GM18511 (cell line): ENCODE data around the gene NLRP8.
"Not testable (repeated sequence)": the region's sequence is repeated elsewhere in the genome, so short reads cannot be mapped to it uniquely, and the experiment has no call there.

Experiments
- ATAC-seq: cut with Tn5 transposase; IDR thresholded peaks from one replicate; pipeline ENCODE4 v1.9.1; 2021; ENCODE audit warnings: mild to moderate bottlenecking, moderate library complexity; ENCODE audit not compliant: unreplicated experiment

Gene NLRP8

DNA sequence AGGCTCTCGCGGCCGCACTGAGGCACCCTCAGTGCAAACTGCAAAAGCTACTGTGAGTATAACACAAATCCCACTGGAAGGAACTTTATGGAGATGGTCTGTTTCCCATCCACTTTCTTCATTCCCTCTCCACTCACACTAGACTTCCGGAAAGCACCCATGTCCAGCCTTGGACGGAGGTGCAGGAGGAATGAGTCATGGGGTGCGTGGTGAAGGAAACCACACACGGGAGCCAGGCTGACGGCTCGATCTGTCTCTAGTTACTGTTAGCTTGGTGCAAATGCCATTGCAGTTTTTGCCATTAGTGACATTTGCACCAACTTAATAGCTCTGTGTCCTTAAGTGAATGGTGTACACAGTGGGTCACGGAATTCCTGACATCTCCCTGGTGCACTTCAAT, 14.6 kb downstream of the NLRP8 start:
- ATAC-seq = no peak

DNA sequence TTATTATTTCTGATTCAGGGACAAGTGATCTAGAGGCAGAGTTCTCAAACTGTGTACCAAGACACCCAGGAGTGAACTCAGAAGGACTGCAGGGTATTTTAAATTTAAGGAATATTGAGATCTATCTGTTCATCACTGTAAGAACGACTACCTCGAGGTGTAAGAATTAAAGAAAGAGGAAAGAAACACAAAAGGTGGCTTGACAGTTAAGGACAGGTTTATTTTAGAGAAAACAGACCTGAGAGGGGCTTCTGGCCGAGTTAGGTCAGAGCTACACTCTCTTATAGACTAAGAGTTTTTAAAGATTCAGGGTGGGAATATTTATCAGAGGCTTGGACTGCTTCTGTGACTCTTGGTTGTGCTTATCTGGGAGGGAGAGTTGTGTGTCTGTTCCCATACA, 26.4 kb downstream of the NLRP8 start:
- ATAC-seq = no peak

DNA sequence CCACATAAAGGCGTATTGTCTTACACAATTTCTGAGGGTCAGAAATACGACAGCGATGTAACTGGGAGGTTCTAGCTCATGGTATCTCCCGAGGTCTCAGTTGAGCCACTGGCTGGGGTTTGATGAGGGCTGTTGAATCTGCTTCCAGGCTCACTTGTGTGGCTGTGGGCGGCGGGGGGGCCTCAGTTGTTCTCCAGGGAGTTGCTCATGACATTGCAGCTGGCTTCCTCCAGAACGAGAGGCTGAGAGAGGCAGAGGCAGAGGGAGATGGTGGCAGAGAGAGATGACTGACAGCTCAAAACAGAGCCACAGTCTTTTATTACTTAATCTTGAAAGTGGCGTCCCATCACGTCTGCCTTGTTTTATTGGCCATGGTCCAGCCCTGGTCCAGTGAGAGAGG, 32.8 kb downstream of the NLRP8 start:
- ATAC-seq = no peak

DNA sequence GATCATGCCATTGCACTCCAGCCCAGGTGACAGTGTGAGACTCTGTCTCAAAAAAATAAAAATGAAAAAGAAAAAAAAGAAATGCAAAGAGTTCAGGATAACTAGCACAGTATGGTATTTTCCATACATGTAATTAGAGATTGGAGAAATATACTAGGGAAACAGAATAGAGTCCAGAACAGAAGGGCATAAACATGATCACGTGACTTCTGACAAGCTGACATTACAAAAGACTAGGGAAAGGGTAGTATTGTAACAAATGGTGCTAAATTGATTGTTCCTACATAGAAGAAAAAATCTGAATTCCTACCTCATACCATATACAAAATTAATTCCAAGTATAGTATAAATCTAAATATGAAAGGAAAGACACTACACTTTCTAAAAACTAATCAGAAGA, 37.6 kb downstream of the NLRP8 start:
- ATAC-seq = no peak

DNA sequence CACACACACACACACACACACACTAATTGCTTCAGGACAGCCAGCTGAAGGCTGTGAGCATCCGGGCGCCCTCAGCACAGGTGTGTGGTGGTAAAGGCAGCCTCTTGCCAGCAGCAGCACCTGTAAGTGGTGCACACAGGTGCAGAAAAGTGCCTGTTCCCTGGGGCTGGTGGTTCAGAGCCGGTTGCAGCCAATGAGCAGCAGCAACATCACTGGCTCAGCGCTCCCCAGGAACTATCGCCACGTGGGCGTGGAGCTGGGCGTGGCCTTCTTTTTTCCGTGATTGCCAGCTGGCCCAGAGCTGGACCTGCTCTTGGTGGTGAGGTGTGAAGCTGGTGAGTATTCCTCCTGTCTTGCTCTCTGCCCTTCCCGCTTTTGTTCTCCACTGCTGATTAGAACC, 38.9 kb downstream of the NLRP8 start, which contains the start of gene NLRP5:
Gene NLRP5 (plus strand): TSS at position 289 of the 400 bp plus-strand sequence.
- no peak for ATAC-seq

DNA sequence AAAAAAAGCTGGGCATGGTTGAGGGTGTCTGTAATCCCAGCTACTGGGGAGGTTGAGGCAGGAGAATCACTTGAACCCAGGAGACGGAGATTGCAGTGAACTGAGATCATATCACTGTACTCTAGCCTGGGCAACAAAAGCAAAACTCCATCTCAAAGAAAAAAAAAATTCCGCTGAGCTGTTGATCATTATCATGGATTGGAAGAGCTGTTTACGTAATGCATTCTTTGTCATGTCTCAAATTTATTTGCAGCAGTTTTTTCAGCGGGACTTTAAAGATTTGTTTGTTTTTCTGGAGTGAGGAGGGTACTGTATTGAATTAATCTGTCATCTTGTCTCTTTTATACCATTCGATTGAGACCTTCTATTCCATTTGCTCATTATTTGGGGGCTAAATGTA, 43.2 kb downstream of the NLRP8 start:
- no peak for ATAC-seq

DNA sequence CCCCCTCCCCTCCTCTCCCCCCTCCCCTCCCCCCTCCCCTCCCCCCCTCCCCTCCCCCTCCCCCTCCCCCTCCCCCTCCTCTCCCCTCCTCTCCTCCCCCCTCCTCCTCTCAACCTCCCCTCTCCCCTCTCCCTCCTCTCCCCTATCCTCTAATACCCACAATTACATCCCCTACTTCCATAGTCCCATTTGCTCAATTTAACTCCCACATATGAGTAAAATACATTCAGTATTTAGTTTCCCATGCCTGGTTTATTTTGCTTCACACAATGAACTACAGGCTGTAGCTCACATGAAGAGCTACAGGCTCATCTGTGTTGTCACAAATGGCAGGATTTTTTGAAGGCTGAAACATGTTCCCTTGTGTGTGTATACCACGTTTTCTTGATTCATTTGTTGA, 45.9 kb downstream of the NLRP8 start:
- ATAC-seq = no peak

DNA sequence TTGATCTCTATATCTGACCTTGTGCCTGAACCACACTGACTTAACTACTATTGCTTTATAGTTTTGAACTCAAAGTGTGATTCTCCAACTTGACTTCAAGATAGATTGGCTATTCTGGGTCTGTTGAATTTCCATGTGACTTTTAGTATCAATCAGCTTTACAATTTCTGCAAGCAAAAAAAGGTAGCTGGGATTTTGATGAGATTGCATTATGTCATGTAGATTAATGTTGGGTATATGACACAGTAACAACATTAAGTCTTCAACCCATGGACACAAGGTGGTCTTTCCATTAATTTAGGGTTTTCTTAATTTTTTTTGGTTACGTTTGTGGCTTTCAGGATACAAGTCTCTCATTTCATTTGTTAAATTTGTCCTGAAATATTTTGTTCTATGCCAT, 67.1 kb downstream of the NLRP8 start:
- ATAC-seq = no peak

DNA sequence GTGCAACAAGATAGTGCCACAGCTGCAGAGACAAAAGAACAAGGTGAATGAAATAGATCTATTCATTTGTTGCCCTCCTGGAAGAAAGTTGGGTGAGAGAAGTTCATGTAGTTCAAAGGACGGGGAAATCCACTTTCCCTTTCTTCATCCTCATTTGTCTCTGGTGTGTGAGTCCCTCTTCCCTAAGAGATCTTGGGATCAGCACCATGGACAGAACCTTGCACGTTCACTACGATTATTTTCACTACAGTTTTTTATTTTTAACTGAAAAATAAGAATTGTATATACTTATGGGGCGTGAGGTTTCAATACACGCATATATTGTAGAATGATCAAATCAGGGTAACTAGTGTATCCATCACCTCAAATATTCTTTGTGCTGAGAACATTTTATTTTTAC, 68.1 kb downstream of the NLRP8 start:
- no peak for ATAC-seq

DNA sequence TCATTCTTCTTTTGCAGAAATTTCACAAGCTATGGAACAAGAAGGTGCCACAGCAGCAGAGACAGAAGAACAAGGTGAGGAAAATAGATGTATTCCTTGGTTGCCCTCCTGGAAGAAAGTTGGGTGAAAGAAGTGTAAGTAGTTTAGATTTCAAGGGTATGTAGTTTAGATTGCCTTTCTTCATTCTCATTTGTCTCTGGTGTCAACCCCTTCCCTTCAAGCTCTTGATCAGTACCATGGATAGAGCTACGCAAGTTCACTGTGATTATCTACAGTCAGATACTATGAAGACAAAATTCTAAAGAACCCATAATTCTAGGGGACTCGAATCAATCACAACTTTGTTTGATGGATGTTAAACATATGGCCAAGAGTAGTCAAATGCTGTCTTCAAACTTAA, 71.7 kb downstream of the NLRP8 start:
- ATAC-seq = not testable (repeated sequence)

DNA sequence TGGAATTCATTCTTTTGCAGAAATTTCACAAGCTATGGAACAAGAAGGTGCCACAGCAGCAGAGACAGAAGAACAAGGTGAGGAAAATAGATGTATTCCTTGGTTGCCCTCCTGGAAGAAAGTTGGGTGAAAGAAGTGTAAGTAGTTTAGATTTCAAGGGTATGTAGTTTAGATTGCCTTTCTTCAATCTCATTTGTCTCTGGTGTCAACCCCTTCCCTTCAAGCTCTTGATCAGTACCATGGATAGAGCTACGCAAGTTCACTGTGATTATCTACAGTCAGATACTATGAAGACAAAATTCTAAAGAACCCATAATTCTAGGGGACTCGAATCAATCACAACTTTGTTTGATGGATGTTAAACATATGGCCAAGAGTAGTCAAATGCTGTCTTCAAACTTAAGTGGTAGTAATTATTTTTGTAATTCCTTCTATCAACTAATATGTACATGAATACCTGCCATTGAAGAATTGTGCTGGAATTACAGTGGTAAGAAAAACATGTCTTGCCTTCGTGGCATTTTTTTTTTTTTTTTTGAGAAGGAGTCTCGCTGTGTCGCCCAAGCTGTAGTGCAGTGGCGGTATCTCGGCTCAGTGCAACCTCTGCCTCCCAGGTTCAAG, 72.8 kb downstream of the NLRP8 start:
- not testable (repeated sequence) for ATAC-seq

DNA sequence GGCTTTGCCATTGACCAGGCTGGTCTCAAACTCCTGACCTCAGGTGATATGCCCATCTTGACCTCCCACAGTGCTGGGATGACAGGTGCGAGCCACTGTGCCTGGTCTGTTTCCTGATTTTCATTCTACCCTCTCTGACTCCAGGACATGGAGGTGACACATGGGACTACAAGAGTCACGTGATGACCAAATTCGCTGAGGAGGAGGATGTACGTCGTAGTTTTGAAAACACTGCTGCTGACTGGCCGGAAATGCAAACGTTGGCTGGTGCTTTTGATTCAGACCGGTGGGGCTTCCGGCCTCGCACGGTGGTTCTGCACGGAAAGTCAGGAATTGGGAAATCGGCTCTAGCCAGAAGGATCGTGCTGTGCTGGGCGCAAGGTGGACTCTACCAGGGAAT, 79.1 kb downstream of the NLRP8 start:
- ATAC-seq = no peak
